Muscle layer of duodenum (tissue), 2 donors: ENCODE data around the gene FARP1.

Experiments used
- H3K27ac ChIP-seq: one replicate; pipeline ENCODE4 v1.7.0; 2013; ENCODE audit warnings: mild to moderate bottlenecking, low read length
- H3K27me3 ChIP-seq: one replicate; pipeline ENCODE4 v1.7.0; 2013; ENCODE audit warnings: low read depth, mild to moderate bottlenecking, control low read depth, low read length
- H3K36me3 ChIP-seq, 2 donors: one replicate each; pipeline ENCODE4 v1.7.0; 2013; ENCODE audit warnings: low read length in 2 of 2, control low read depth in 1 of 2, mild to moderate bottlenecking in 1 of 2; ENCODE audit not compliant: insufficient read depth in 2 of 2, control insufficient read depth in 1 of 2
- H3K4me1 ChIP-seq, 2 donors: one replicate each; pipeline ENCODE4 v1.7.0; 2013; ENCODE audit warnings: low read length in 2 of 2, mild to moderate bottlenecking in 2 of 2, control low read depth in 1 of 2, moderate library complexity in 1 of 2; ENCODE audit not compliant: insufficient read depth in 2 of 2, control insufficient read depth in 1 of 2
- H3K4me3 ChIP-seq, 2 donors: one replicate each; pipeline ENCODE4 v1.7.0; 2013; ENCODE audit warnings: low read length in 2 of 2, low read depth in 1 of 2, mild to moderate bottlenecking in 1 of 2
- H3K9me3 ChIP-seq, 2 donors: one replicate each; pipeline ENCODE4 v1.7.0; 2013; ENCODE audit warnings: low read length in 2 of 2, control low read depth in 1 of 2, mild to moderate bottlenecking in 1 of 2; ENCODE audit not compliant: control insufficient read depth in 1 of 2
- donor health status: healthy.

FARP1 gene

DNA sequence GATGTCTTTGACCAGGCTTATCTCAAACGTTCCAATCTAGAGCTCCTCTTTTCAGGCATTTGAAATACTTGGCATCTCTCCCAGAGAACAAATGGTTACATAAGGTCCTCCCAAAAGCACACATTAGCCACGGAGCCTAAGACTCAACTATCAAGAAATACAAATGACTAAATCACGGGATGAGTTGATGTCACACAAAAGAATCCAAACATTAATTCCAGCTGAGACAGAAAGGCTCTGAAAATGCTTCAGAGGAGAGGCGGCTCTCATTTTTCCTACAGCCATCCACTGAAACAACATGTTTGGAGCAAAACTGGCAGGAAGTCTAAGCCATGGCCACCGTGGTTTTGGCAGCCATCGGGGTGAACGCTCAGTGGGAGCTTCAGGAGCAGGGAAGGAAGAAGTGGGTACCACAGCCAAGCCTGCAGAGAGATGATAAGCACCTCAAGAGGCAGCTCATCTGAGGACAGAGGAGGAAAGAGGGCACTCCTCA is 311.5 kb downstream of the FARP1 start:
- peak overlapping the region; percentile 47 for H3K27ac ChIP-seq
- no peaks in the 10 kb centered on the region for H3K9me3 ChIP-seq
- peaks cover 4 to 33% of the 10 kb centered on the region in 2 donors for H3K4me1 ChIP-seq
- peaks cover 28 to 50% of the 10 kb centered on the region in 2 donors for H3K36me3 ChIP-seq
- no peak overlapping the region for H3K4me3 ChIP-seq
- no peaks in the 10 kb centered on the region for H3K27me3 ChIP-seq

DNA sequence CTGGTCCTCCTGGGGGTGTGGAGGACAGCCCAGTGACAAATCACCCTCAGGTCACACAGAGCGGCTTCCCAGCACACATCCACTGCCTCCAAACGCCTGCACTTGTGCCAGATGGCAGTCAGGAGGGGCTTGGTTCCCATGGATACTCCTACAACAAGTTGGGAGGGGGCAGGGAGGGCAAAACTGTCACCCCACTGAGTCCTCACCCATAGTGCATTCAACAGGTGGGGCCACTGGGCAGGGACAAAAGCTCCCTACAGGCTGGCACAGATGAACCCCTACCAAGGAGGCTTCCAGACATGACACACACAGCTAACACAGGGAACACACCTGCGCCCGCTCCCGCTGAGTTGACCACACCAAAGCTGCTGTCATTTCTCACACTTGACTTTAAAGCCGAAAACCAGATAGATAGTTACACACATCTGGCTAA is 313.5 kb downstream of the FARP1 start:
- no peaks in the 10 kb centered on the region for H3K9me3 ChIP-seq
- H3K36me3 ChIP-seq = peaks cover 43 to 64% of the 10 kb centered on the region in 2 donors
- H3K27me3 ChIP-seq = no peaks in the 10 kb centered on the region
- H3K4me3 ChIP-seq = no peak overlapping the region
- peaks cover 4 to 13% of the 10 kb centered on the region in 2 donors for H3K4me1 ChIP-seq
- H3K27ac ChIP-seq = no peak overlapping the region

DNA sequence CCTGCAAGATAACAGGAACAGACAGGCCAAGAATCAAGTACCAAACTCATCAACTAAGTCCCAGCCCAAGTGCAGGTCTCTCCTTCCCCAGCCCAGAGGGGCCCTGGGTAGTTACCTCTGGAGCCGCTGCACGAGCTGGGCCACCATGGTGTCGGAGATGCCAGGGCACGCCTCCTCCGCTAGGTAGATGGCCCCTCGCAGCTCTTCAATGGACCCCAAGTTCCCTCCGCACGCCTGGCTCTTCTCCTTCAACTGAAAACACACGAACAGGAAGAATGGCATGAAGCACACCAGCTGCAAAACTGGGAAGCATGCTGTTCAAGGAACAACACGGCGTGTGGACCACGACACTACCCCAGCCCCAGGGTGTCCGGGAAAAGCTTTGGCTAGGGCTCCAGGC is 314.2 kb downstream of the FARP1 start:
- Histone ChIP-seq H3K27me3 (no peaks in the 10 kb centered on the region), H3K36me3 (peaks cover 47 to 65% of the 10 kb centered on the region in 2 donors), H3K4me3 (no peak overlapping the region), H3K4me1 (peaks cover 4 to 9% of the 10 kb centered on the region in 2 donors), H3K9me3 (no peaks in the 10 kb centered on the region), H3K27ac (no peak overlapping the region)

DNA sequence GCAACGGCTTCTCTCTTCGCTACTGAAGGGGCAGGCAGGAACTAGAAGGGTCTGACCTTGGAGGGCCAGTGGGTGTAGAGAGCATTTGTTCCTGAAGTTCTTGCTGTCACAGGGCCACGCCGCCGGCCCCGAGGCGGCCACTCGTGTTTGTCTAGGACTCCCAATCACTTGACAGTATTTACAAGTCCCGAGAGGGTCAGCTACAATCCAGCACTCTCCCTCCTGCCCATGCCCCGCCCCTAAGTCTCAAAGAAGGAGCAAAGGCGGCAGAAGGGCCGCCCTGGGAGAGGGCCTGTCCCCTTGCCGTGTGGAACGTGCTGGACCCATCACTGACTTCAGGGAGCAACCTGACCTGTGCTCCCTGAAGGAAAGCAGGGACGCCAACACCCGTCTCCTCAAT is 315.5 kb downstream of the FARP1 start:
- peaks cover 4 to 9% of the 10 kb centered on the region in 2 donors for H3K4me1 ChIP-seq
- H3K9me3 ChIP-seq = no peaks in the 10 kb centered on the region
- H3K4me3 ChIP-seq = no peak overlapping the region
- no peak overlapping the region for H3K27ac ChIP-seq
- H3K36me3 ChIP-seq = peaks cover 49 to 56% of the 10 kb centered on the region in 2 donors
- no peaks in the 10 kb centered on the region for H3K27me3 ChIP-seq

DNA sequence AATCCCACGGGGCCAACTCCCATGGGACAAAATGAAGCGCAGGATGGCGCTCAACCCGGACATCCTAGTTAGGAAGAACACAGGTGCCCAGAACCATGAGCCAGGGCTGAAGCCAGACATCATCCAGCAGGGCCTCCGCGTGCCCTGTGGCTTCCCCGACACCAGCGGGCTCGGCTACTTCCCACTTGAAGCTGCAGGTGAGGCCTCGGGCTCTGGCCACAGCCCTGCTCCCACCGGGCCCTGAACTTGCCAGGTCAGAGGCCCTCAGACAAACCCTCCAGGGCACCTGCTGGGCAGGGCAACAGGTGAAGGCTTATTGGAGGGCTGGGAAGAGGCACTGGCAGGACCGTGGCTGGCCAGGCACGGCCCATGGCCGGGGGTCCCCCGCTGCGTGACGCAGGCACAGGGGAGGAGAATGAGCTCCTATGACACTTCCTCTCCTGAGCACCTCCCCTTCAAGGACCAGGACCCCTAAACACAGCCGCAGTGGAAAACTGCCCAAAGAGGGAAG is 316.3 kb downstream of the FARP1 start:
- Histone ChIP-seq H3K4me1 (peaks cover 0 to 9% of the 10 kb centered on the region in 2 donors), H3K27me3 (no peaks in the 10 kb centered on the region), H3K9me3 (no peaks in the 10 kb centered on the region), H3K27ac (no peak overlapping the region), H3K4me3 (no peak overlapping the region), H3K36me3 (peaks cover 52 to 59% of the 10 kb centered on the region in 2 donors)

DNA sequence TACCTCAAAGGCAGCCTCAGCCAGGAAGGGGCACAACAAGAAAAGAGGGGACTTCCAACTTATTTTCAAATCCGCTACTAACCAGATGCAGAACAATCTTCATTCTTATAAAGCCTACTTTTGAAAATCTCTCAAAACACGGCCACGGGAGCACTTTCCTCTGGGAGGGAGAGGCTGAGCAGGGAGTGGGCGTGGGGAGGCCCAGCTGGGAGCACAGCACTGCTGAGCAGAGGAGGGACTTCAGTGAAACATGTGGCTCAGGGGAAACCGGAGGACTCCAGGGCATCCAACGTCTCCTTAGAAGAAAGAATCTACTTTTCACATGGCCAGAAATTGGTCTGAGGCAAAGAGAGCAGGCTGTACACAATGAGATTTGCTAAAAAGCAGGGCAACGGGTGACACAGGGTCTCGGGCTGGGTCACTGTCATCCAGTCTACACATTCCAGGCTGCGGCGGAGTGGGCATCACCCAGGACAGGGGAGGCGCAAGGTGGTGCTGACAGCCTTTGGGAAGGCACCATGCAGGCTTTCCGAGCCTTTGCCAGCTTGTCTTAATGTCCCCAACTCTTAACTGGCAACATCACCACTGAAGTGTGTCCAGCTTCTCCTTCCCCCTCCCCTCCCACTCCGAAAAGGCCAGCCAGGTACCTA is 317.0 kb downstream of the FARP1 start:
- peaks cover 0 to 4% of the 10 kb centered on the region in 2 donors for H3K4me1 ChIP-seq
- H3K27me3 ChIP-seq = no peaks in the 10 kb centered on the region
- H3K36me3 ChIP-seq = peaks cover 53 to 62% of the 10 kb centered on the region in 2 donors
- H3K4me3 ChIP-seq = no peak overlapping the region
- H3K9me3 ChIP-seq = no peaks in the 10 kb centered on the region
- no peak overlapping the region for H3K27ac ChIP-seq

DNA sequence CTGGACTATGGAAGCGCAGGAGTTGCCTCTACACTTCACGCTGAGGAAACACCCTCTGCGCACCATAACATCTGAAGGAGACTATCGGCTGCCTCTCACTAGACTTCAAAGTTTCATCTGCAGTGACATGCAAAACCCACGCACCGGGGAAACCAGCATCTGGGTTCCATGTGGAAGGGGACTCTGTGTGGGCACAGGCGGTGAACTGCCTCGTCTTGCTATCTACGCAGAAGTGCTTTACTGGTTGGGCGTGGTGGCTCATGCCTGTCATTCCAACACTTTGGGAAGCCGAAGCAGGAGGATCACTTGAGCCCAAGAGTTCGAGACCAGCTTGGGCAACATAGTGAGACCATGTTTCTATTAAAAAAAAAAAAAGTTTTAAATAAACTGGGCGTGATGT is 317.6 kb downstream of the FARP1 start:
- no peak overlapping the region for H3K27ac ChIP-seq
- no peak overlapping the region for H3K4me3 ChIP-seq
- no peaks in the 10 kb centered on the region for H3K4me1 ChIP-seq
- H3K36me3 ChIP-seq = peaks cover 58 to 68% of the 10 kb centered on the region in 2 donors
- H3K27me3 ChIP-seq = no peaks in the 10 kb centered on the region
- H3K9me3 ChIP-seq = no peaks in the 10 kb centered on the region

DNA sequence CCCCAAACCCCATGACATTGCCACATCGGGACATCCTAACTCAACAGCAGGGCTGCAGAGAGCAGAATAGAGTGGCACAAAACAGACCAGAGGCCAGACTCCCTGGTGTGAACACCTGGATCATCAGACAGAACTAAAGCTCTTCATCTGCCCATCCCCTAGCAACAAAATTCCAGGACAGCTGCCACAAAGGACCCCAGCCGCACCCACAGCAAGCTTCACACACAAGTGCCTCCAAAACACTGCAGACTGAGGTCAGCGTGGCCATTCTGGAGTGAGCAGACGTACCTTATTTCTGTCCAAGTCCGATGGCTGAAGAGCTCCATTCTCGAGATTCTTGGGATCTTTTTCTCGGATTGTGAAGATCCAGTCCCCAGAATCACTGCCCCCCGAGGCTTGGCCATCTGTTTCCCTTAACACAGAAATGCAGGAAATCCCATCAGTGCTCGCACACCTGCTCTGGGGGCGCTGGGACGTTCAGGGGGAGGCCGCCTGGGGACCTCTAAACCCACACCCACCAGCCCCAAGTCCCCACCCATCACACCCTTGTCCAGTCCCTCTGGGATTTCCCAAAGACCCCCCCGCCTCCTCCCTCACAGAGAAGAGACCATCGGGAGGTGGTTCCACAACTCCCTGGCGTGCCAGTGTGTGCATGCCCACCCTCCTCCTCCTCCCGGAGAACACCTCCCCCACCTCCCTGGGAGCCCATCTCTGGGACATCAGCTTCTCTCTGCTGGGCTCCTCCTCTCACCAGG is 318.8 kb downstream of the FARP1 start:
- Histone ChIP-seq H3K27me3 (no peaks in the 10 kb centered on the region), H3K4me1 (no peaks in the 10 kb centered on the region), H3K9me3 (no peaks in the 10 kb centered on the region), H3K4me3 (no peak overlapping the region), H3K27ac (no peak overlapping the region), H3K36me3 (peaks cover 49 to 68% of the 10 kb centered on the region in 2 donors)

DNA sequence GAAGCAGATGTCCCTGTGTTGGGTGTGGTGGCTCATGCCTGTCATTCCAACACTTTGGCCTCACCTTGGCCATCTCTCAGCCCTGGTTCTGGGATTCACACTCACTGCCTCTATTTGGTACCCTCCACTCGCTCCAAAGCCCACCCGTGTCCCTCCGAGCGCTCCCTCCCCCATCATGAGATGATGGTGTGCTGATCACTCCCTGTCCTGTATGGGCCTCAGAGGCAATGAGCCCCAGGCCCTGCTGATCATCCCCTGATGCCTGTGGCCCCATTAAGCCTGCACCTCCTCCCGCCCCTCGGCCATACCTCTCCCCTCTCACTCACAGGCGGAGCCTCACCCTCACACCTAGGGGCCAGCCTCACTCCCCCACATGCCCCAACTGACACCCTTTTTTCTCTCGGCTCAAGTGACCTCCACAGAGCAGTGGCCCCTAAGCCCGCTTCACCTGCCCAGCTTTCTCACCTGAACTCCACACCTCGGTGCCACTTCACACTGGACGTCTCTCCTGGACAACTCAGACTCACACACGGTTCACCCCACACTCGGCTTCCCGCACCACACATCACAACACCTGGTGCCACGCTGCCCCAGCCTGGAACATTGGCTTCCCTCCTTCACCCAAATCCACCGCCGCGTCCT is 319.5 kb downstream of the FARP1 start:
- H3K27me3 ChIP-seq = no peaks in the 10 kb centered on the region
- no peaks in the 10 kb centered on the region for H3K4me1 ChIP-seq
- H3K36me3 ChIP-seq = peaks cover 44 to 62% of the 10 kb centered on the region in 2 donors
- no peak overlapping the region for H3K4me3 ChIP-seq
- H3K9me3 ChIP-seq = no peaks in the 10 kb centered on the region
- H3K27ac ChIP-seq = no peak overlapping the region

DNA sequence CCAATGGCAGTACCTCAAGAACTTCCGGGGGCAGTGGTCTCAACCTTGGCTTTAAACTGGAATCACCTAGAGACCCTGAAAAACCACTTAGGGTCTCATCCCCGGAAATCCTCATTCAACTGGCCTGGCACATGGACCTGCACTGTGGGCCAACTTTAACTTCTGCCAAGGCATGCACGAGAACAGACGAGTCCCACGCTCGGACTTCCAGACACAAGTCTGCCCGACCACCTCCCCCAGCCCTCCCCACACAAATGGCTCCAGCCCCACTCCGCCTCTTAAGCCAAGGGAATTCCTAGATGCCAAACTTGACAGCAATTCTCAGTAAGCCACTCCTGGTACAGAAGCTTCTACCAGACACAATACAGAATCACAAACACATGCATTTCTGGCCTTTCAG is 320.1 kb downstream of the FARP1 start:
- no peaks in the 10 kb centered on the region for H3K4me1 ChIP-seq
- H3K36me3 ChIP-seq = peaks cover 40 to 64% of the 10 kb centered on the region in 2 donors
- H3K9me3 ChIP-seq = no peaks in the 10 kb centered on the region
- H3K4me3 ChIP-seq = no peak overlapping the region
- H3K27me3 ChIP-seq = no peaks in the 10 kb centered on the region
- H3K27ac ChIP-seq = no peak overlapping the region

DNA sequence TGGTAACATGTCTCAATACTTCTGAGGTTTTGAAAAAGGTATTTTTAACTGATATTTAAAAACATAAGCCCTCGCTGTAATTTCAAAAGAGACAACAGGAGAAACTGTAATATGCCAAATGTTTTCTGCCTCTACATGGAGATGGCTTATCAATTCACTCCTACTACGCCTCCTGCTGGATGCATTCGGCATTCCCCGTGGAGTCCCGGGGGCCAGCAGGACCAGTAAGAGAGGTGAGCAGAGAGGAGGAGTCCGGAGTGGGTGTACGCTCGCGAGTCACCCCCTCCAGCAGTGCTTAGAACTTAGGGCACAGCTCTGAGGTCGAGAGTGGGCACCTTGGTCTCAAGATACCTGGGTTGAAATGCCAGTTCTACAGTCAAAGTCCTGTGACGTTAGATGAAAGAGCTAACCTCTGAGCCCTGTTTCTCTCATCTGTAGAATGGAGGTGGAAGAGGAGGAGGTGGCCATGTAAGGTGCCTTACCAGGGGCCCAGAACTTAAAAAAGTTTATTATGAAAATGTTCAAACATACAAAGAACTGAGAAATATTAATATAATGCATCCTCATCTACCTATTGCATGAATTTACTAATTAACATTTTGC is 323.8 kb downstream of the FARP1 start:
- no peaks in the 10 kb centered on the region for H3K27me3 ChIP-seq
- H3K27ac ChIP-seq = no peak overlapping the region
- no peak overlapping the region for H3K4me3 ChIP-seq
- H3K9me3 ChIP-seq = no peaks in the 10 kb centered on the region
- H3K36me3 ChIP-seq = peaks cover 22 to 35% of the 10 kb centered on the region in 2 donors
- H3K4me1 ChIP-seq = no peaks in the 10 kb centered on the region
